NCI-H2171 (cell line): ENCODE results near the gene KNSTRN.
A peak's percentile ranks its signal among the peaks of the same experiment; 100 is the strongest.

Experiments
- DNase-seq: peaks from one replicate; lab custom pipeline; 2025; lab: John Stamatoyannopoulos, UW

KNSTRN gene, protein sequence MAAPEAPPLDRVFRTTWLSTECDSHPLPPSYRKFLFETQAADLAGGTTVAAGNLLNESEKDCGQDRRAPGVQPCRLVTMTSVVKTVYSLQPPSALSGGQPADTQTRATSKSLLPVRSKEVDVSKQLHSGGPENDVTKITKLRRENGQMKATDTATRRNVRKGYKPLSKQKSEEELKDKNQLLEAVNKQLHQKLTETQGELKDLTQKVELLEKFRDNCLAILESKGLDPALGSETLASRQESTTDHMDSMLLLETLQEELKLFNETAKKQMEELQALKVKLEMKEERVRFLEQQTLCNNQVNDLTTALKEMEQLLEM

DNA sequence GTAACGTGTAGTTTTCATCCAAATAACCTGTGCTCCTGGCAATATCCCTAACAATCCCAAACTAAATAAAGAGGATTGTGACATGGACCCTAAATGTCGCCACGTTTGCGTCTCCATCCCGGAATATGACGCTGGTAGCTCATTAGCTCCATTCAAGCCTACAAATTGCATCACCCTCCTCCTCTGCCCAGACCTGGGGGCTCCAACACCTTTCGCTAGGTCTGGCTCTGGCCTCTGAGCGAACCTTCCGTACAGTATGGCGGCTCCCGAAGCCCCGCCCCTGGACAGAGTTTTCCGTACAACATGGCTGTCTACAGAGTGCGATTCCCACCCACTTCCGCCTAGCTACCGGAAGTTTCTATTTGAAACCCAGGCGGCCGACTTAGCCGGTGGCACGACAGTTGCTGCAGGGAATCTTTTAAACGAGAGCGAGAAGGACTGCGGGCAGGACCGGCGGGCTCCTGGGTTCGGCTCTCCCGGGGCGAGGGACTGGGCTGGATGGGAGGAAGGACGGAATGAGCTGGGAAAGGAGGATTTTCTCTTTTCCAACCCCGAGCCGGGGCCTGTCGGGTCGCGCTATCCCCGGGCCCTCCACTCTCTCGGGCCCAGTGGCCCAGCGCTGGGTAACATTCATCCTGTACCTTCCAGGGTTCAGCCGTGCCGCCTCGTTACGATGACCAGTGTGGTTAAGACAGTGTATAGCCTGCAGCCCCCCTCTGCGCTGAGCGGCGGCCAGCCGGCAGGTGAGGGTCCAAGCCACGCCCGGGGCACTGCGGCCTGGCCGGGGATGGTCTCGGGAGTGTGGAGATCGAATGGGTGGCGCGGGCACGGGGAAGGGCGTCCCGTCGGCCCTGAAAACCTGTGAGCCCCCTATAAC is at the start of gene KNSTRN:
KNSTRN (plus strand) TSS at position 142 of the 877 bp plus-strand sequence; CDS start at position 257, 115 bp downstream.
- DNase-seq = peak; percentile 94

DNA sequence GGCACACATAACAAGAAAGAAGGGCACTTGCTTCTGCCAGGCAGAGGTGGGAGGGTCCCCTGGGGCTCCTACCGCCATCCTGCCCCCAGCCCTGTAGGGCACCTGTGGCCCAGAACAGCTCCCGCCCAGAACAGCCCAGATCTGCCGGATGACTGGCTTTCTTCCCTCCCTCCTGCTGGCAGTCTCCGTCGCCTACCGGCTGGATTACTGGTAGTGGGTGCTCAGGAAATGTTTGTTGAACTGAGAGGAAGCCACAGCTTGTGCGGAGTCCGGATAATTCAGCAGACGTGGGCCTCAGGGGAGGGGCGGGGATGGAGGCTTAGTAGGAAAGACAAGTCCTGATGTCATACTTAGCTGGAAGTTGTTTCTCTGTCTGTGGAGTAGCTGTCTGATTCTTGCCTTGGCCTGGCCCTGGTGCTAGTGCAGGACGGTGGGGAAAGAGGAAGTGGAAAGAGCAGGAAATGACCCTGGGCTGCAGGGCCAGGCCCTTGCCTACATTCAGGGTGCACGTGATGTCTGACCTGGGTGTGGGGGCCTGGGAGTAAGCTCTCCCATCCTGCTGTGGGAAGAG is 48.5 kb upstream of the KNSTRN start:
- peak; percentile 76 for DNase-seq

- DNase-seq = no peak
Observed at GRCh38 chr15:40334541-40334940, 48.0 kb upstream of the KNSTRN start.

DNA sequence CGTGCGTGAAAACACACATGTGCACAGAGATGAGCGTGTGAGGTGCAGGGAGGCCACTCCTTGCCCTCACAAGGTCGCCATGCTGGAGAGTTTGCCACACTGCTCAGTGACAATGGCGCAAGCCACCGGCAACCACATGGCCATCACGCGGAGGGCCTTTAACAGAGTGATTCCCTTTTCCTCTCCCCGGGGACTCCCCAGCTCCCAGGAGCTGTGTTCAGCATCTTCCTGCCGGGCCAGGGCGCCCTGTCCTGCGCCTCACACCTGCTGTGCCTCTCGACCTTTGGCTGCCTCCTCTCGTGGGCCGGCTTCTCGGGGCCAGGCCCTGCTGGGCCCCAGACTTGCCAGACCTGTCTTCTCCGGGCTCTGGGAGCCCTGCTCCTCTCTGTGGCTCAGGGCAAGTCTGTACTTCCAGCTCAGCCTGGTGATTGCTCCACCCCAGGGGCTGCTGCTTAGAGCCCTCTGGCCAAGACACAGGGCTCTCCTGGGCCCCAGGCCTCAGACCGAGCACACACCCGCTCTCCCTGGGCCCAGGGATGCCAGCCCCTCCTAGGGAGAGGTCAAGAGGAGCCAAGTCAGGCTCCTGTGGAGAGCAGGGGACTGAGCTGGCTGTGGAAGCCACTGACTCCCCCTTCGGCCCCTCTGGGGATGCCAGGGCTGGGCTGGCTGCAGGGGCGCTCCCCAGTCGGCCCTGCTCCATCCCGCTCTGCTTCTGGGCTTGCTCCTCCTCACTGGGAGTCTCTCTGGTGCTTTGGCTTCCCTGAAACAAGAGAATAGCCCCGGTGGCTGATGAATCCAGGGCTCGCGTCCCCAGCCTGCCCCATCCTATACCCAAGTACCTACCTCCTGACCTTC is 47.4 kb upstream of the KNSTRN start:
- no peak for DNase-seq

DNA sequence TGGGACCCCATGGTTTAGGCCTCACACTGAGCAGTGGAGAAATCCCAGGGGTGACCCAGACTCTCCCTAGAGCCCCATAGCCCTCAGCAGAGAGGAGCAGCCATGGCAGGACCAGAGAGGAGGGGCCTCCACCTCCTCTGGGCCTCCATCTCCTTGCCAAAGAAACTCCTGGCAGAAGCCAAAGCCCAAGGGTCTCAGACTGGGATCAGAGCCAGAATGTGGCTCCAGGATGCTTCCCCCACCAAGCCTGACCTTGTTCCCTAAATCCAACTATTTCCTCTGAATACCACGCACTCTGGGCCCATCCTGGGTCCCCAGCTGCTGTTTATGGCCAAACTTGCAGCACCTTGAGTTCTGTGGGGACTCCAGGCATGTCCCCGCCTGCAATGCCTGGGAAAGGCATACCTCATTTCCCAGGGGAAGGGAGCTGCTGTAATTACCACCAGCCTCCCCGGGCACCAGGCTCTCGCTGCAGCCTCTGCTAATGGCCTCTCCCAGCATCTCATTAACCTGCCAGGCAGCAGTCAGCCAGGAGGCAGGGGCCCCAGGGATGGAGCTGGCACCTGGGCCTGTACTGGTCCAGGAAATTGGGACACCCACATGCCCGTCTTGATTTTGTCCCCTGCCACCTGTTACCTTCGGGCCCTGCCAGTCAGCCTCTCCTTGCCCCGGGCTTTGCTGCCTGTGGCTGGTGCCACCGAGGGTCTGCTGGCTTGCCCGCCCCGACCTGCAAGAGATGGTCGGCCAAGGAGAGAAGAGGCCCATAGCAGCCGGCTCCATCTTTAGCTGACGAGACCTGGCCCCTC is 46.4 kb upstream of the KNSTRN start:
- peak; percentile 96 for DNase-seq

GRCh38 chr15:40336744-40337122 is 45.8 kb upstream of the KNSTRN start:
- no peak for DNase-seq

GRCh38 chr15:40337597-40337996 is 44.9 kb upstream of the KNSTRN start:
- DNase-seq = no peak

GRCh38 chr15:40338041-40338657 is 44.4 kb upstream of the KNSTRN start:
- DNase-seq = peak; percentile 29

- no peak for DNase-seq
Observed at GRCh38 chr15:40338921-40339620, 43.5 kb upstream of the KNSTRN start.

- no peak for DNase-seq
Observed at GRCh38 chr15:40339621-40339945, 42.9 kb upstream of the KNSTRN start.

GRCh38 chr15:40340038-40340739 is 42.3 kb upstream of the KNSTRN start:
- DNase-seq = peak; percentile 63

DNA sequence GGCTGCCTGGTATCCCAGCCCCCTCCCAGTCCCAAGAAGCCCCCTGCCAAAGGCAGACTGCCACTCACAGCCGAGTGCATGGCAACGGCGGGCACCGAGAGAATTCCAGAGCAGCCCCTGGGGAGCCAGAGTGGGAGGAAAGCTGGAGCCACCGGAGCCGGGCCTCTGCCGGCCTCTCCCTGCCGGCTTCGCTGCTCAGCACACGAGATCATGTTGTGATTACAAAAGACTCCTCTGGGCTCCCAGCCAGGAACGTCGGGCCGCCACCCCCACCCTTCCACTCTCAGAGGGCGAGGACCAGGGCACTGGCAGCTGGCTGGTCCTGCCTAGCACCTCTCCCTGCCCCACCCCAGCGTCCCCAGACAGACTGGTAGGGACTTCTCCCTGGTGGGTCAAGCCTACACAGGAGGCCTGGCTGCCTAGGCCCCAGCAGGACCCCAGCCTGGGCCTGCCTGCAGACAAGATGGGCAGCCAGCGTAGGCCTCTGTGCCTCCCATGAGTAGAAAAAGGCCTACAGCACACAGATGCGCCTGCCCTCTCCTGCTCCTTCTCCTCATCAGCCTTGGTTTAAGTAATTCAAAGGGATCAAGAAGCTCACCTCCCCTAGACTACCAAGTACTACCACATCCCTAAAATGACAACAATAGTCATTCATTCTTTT is 41.7 kb upstream of the KNSTRN start, which contains the start of gene CCDC9B:
CCDC9B (minus strand) TSS at position 200 of the 661 bp plus-strand sequence; CDS start at position 80, 120 bp downstream.
- DNase-seq = peak; percentile 90

DNA sequence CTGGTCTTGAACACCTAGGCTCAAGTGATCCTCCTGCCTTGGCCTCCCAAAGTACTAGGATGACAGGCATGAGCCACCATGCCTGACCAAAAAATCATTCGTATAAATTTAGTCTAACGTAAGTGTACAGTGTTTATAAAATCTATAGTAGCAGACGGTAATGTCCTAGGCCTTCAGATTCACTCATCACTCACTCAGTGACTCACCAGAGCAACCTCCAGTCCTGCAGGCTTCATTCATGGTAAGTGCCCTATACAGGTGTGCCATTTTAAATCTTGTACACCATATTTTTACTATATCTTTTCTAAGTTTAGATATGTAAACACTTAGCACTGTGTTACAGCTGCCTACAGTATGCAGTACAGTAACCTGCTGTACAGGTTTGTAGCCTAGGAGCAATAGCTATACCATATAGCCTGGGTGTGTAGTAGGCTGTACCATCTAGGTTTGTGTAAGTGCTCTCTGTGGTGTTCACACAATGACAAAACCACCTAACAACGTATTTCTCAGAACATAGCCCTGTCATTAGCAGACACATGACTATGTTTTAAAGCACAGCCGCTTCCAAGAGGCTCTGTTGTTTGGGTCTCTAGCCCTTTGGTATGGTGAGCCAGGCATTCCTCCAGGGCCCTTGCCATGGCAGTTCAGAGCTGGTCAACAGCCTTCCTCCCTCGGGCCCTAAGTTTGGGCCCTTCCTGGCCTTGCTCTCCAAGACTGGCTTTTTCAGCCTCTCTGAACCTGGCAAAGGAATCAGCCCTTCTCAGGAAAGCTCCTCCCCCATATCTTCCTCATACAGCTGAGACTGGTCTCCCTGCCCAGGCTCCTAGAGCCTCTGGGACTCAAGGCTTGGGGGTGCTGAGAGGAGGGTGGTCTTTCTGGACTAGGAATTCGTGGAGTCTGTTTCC is 39.9 kb upstream of the KNSTRN start:
- DNase-seq = no peak

DNA sequence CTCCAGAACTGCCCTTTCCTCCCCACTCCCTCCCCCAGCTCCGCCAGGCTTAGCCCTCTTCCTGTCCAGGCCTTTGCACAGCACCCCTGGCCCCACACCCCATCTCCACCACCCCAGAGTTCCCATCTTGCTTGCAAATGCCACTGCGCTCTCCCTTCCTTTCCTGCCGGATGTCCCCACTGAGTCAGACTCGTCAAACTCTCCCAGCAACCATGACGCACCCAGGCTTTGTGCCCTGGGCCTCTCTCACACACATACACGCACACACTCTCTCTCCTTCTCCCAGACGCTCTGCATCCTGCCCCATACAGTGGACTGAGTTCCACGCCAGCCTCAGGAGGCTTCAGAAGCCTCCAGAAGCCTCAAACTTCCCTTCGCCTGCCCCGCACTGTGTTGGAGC is 39.0 kb upstream of the KNSTRN start:
- no peak for DNase-seq

GRCh38 chr15:40344217-40344616 is 38.3 kb upstream of the KNSTRN start:
- DNase-seq = no peak

DNA sequence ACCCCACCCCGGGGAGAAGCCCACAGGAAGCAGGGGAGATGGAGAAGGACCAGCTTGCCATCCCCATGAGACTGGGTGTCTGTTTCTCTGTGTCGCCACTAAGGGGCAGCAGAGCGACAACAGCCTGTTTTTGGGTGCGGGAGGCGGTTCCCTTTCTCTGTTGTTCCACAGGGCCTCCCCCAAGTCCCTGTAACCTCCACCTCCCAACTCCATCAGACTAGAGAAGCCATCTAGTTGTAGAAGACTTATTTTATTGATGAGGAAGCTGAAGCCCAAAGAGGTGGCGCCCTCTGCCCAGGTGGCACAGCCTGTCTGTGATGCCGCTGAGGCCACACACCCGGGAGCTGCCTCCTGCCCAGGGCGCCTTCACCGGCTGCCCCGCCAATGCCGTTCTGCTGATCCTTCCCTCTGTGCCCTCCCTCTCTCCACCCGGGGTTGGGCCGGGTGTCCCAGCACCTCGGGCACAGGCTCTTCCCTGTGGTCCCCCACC is 37.8 kb upstream of the KNSTRN start:
- DNase-seq = peak; percentile 41

GRCh38 chr15:40345225-40345866 is 37.2 kb upstream of the KNSTRN start:
- DNase-seq = no peak
